Tibial nerve (tissue), 4 donors: ENCODE measurements around the gene CYB561D2. TPM values are rescaled to one million over a fixed set of nuclear protein-coding genes. Genes with fewer than 3 reads are reported as not detected.
A peak's percentile ranks its signal among the peaks of the same experiment; 100 is the strongest.

ENCODE experiments used
- DNase-seq, 2 donors: peaks; one replicate each; pipeline ENCODE4 v3.0.0-alpha.2; 2019; ENCODE audit warnings: low spot score in 2 of 2
- H3K27ac ChIP-seq, 4 donors: fragments of 200-600 bp; sonication (generic) in 3 of 4; one replicate each; pipeline ENCODE4 v1.5.1; 2017 to 2019; ENCODE audit warnings: mild to moderate bottlenecking in 1 of 4
- H3K27me3 ChIP-seq, 2 donors: fragments of 200-600 bp; sonication (generic) in 1 of 2; one replicate each; pipeline versions ENCODE4 v1.5.1 to v1.6.0; 2017 to 2019
- H3K36me3 ChIP-seq, 3 donors: fragments of 200-600 bp; sonication (generic); one replicate each; pipeline ENCODE4 v1.5.1; 2018 to 2019
- H3K4me1 ChIP-seq, 4 donors: fragments of 200-600 bp; sonication (generic) in 3 of 4; one replicate each; pipeline ENCODE4 v1.5.1; 2017 to 2019
- H3K4me3 ChIP-seq, 4 donors: fragments of 200-600 bp; sonication (generic) in 3 of 4; one replicate each; pipeline ENCODE4 v1.5.1; 2017 to 2019; ENCODE audit warnings: mild to moderate bottlenecking in 1 of 4, moderate library complexity in 1 of 4
- H3K9me3 ChIP-seq, 4 donors: fragments of 200-600 bp; sonication (generic) in 3 of 4; one replicate each; pipeline ENCODE4 v1.5.1; 2017 to 2019
- EP300 ChIP-seq, 2 donors: sonication (generic); formaldehyde crosslinking; IDR thresholded peaks; one replicate each; pipeline ENCODE4 v1.6.1; 2017; ENCODE audit warnings: antibody characterized with exemption in 2 of 2, mild to moderate bottlenecking in 1 of 2
- POLR2A ChIP-seq, 2 donors: fragments of 450-650 bp; IDR thresholded peaks; one replicate each; pipeline ENCODE4 v1.6.1; 2017; ENCODE audit warnings: antibody characterized with exemption in 2 of 2, mild to moderate bottlenecking in 2 of 2, moderate library complexity in 2 of 2
- WGBS, 2 donors: methylation state at CpG; one replicate each; pipeline ENCODE4 v1.1.5; 2018; 5-methylcytosine and 5-hydroxymethylcytosine counted together
- total RNA-seq, 4 donors: library from RNA; depleted of rRNA; stranded (reverse); fragments of >200 nt; gene quantifications; one replicate each; pipeline ENCODE4 v1.1.0, GENCODE V29; 2016
- TF ChIP-seq, protein P1 (sequence below), 5 experiments: fragments of 200-600 bp in 3 of 5; fragments of 450-650 bp in 2 of 5; sonication (generic) in 3 of 5; IDR thresholded peaks; one replicate each; pipeline ENCODE4 v1.5.1; 2016 to 2019; ENCODE audit warnings: antibody characterized with exemption in 5 of 5, mild to moderate bottlenecking in 3 of 5, moderate library complexity in 2 of 5

Gene CYB561D2
- total RNA-seq, 4 donors from 2014 or later = 16.2 to 21.6 (median 19.2) TPM

DNA sequence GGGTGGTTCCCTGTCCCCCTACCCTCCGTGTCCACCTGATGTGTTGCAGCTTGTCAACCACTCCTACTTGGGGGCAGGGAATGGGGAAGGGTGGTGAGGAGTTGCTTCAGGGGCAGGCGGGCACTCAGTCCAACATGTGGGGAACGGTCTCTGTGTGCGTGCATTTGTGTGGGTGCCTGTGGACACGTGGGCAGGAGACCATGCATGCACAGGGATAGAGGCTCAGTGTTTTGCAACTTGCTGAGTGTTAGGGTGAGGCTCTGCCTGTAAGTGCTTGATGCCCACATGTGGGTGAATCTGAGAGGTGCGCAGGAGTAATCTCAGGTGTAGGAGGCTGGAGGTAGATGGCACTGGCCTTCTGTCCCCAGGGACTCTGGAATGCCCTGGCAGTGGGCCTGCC, 33.1 kb downstream of the CYB561D2 start:
- H3K9me3 ChIP-seq = no peaks in the 10 kb centered on the region
- no peak overlapping the region for H3K27ac ChIP-seq
- H3K4me1 ChIP-seq = peaks cover 0 to 20% (median 5%) of the 10 kb centered on the region in 4 donors
- TF ChIP-seq EP300 (IDR thresholded peaks at IDR 0.05) (no peak), POLR2A (IDR thresholded peaks at IDR 0.05) (no peak)
- TF ChIP-seq, protein P1, sequence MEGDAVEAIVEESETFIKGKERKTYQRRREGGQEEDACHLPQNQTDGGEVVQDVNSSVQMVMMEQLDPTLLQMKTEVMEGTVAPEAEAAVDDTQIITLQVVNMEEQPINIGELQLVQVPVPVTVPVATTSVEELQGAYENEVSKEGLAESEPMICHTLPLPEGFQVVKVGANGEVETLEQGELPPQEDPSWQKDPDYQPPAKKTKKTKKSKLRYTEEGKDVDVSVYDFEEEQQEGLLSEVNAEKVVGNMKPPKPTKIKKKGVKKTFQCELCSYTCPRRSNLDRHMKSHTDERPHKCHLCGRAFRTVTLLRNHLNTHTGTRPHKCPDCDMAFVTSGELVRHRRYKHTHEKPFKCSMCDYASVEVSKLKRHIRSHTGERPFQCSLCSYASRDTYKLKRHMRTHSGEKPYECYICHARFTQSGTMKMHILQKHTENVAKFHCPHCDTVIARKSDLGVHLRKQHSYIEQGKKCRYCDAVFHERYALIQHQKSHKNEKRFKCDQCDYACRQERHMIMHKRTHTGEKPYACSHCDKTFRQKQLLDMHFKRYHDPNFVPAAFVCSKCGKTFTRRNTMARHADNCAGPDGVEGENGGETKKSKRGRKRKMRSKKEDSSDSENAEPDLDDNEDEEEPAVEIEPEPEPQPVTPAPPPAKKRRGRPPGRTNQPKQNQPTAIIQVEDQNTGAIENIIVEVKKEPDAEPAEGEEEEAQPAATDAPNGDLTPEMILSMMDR (IDR thresholded peaks at IDR 0.05) = no peak
- H3K36me3 ChIP-seq = no peaks in the 10 kb centered on the region
- no peak for DNase-seq
- no peaks in the 10 kb centered on the region for H3K27me3 ChIP-seq
- 62 to 77% methylated on average over 5 to 6 of the region's 6 CpGs for WGBS, 2 donors
- no peak overlapping the region for H3K4me3 ChIP-seq

DNA sequence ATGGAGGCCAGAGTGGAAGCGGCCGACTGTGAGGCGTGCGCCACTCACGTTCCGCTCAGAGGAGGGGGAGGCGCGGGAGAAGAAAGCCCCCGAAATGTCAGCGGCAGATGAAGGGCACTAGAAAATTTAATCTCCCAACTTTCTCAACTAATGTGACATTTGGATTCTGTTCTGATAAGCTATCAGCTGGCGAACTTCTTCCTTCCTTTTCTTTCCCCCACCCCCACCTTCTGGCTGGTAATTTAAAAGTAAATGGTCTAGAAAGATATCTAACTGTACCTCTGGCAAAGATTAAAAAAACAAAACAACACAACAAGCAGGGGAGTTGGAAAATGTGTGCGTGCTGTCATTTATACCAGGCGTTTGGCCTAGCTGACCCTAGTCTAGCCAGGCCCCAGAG, 35.1 kb downstream of the CYB561D2 start:
- peaks cover 0 to 27% (median 8%) of the 10 kb centered on the region in 4 donors for H3K4me1 ChIP-seq
- no peaks in the 10 kb centered on the region for H3K27me3 ChIP-seq
- DNase-seq = no peak
- H3K9me3 ChIP-seq = no peaks in the 10 kb centered on the region
- TF ChIP-seq, protein P1 (IDR thresholded peaks at IDR 0.05) = no peak
- TF ChIP-seq EP300 (IDR thresholded peaks at IDR 0.05) = no peak
- no peak for TF ChIP-seq POLR2A (IDR thresholded peaks at IDR 0.05)
- no peak overlapping the region for H3K4me3 ChIP-seq
- WGBS, 2 donors = 78 to 82% methylated on average over 13 of the region's 13 CpGs
- no peak overlapping the region for H3K27ac ChIP-seq
- H3K36me3 ChIP-seq = no peaks in the 10 kb centered on the region

DNA sequence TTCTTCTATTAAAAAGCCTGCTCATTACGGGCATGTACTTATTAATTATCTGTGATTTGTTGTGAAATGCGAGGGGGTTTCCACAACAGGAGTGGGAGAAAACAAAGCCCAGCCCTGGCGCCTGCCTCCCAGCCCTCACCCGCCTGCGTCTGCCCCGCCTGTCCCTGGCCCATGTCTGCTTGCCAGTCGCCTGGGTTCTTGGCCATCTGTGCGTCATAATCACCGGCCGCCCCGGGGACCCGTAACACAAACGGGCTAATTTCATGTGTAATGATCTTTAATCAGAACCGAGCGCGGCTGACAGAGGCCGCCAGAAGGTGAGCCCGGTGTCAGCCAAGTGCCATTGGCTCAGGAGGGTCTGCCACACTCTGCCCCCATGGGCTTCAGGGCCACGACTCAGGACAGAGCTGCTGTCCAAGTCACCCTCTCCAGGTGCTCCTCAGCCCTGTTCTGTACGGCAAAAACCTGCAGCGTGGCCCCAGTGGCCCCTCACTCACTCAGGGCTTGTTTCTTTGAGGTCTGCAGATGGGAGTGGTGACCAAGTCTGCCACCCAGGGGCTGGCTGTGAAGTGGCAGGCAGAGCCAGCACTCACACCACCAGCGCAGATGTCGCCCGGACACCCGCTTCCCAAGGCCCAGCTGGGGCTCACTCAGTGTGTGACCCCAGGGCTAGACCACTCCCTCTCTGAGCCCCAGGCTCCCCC, 37.5 kb downstream of the CYB561D2 start:
- 75% methylated on average over 21 to 25 of the region's 25 CpGs for WGBS, 2 donors
- H3K4me1 ChIP-seq = peaks cover 0 to 31% (median 4%) of the 10 kb centered on the region in 4 donors
- H3K9me3 ChIP-seq = no peaks in the 10 kb centered on the region
- H3K27ac ChIP-seq = no peak overlapping the region
- TF ChIP-seq, protein P1 (IDR thresholded peaks at IDR 0.05) = peak in 4 of 5 experiments; percentile 23 to 44 (median 34)
- no peak for TF ChIP-seq POLR2A (IDR thresholded peaks at IDR 0.05)
- no peak overlapping the region for H3K4me3 ChIP-seq
- H3K27me3 ChIP-seq = no peaks in the 10 kb centered on the region
- DNase-seq = no peak
- no peaks in the 10 kb centered on the region for H3K36me3 ChIP-seq

DNA sequence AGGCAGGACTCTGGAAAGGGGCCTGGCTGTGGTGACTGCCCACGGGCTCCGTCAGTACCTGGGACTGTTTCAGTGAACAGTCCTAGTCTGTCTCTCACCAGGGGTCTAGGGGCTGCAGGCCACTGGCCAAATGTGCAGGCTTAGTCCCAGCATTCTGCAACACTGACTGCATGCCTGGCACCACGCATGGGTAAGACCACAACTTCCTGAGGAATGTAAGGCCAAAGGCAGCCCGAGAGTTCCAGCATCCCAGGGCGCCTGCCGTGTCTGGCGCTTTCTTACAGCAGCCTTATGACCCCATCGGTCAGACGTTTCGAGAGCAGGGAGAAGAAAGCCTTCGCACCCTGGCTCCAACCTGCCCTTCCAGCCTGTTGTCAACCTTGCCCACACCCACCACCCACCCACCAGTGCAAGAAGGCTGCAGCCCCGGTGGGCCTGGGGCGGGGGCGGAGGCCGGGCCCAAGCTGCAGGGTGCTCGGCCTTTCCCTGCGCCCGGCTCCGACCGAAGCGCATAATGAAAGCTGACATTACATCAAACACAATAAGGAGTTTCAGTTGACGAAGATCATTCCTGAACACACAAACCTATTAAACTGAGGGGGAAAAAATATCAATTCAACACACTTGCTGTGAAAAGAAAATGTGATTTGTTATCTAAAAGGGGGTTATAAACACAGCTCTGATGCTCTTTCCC, 38.2 kb downstream of the CYB561D2 start:
- 64 to 69% methylated on average over 16 to 22 of the region's 22 CpGs for WGBS, 2 donors
- DNase-seq = no peak
- H3K27me3 ChIP-seq = no peaks in the 10 kb centered on the region
- peaks cover 0 to 26% (median 4%) of the 10 kb centered on the region in 4 donors for H3K4me1 ChIP-seq
- no peaks in the 10 kb centered on the region for H3K9me3 ChIP-seq
- H3K27ac ChIP-seq = no peak overlapping the region
- TF ChIP-seq POLR2A (IDR thresholded peaks at IDR 0.05) (no peak), EP300 (IDR thresholded peaks at IDR 0.05) (no peak)
- TF ChIP-seq, protein P1 (IDR thresholded peaks at IDR 0.05) = no peak
- H3K36me3 ChIP-seq = no peaks in the 10 kb centered on the region
- no peak overlapping the region for H3K4me3 ChIP-seq

DNA sequence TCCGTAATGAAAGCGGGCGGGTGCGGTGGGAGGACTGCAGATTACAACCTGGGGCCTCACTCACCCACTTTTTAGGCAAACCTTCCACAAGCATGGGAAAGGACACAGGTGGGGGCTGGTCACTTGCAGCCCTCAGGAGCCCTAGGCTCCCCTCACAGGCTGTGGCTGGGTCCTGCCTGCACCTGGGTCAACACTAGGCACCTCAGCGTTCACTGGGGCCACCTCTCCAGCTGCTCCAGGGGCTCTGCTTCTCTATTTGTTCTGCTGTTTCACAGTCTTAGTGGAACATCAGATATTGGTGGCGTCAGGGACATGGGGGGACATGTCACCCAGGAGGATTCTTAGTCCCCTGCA, 38.7 kb downstream of the CYB561D2 start:
- WGBS, 2 donors = 89 to 91% methylated on average over 6 of the region's 6 CpGs
- TF ChIP-seq POLR2A (IDR thresholded peaks at IDR 0.05) (no peak), EP300 (IDR thresholded peaks at IDR 0.05) (no peak)
- TF ChIP-seq, protein P1 (IDR thresholded peaks at IDR 0.05) = no peak
- Histone ChIP-seq H3K9me3 (no peaks in the 10 kb centered on the region), H3K4me1 (peaks cover 0 to 20% (median 4%) of the 10 kb centered on the region in 4 donors), H3K27me3 (no peaks in the 10 kb centered on the region), H3K36me3 (no peaks in the 10 kb centered on the region), H3K4me3 (no peak overlapping the region), H3K27ac (no peak overlapping the region)
- no peak for DNase-seq
